ENCODE measurements around the gene SLC16A6. TPM values are rescaled to one million over a fixed set of nuclear protein-coding genes. Genes with fewer than 3 reads are reported as not detected.
"Not testable (repeated sequence)": the region's sequence is repeated elsewhere in the genome, so short reads cannot be mapped to it uniquely, and the experiment has no call there.

The SLC16A6 gene
- total RNA-seq, 1 experiment from 2014 or later = 707 TPM

GRCh38 chr17:68263101-68263681 lies 27.7 kb downstream of the SLC16A6 start:
- peak; percentile 79 for DNase-seq (ENCODE audit: low read depth, low spot score)
- in situ Hi-C loops (cut with HindIII; ENCODE audit: low pct_unique_long_range_greater_than_20kb, low sequenced_read_pairs) = not testable (repeated sequence)

GRCh38 chr17:68262467-68262866 lies 28.5 kb downstream of the SLC16A6 start:
- DNase-seq (ENCODE audit: low read depth, low spot score); in situ Hi-C loops (cut with HindIII; ENCODE audit: low pct_unique_long_range_greater_than_20kb, low sequenced_read_pairs): not testable (repeated sequence)

GRCh38 chr17:68260051-68260762 lies 30.7 kb downstream of the SLC16A6 start:
- DNase-seq (ENCODE audit: low read depth, low spot score) = no peak
- in situ Hi-C loops (cut with HindIII; ENCODE audit: low pct_unique_long_range_greater_than_20kb, low sequenced_read_pairs) = no loop called here

GRCh38 chr17:68259648-68259951 lies 31.3 kb downstream of the SLC16A6 start:
- DNase-seq (ENCODE audit: low read depth, low spot score); in situ Hi-C loops (cut with HindIII; ENCODE audit: low pct_unique_long_range_greater_than_20kb, low sequenced_read_pairs): not testable (repeated sequence)

GRCh38 chr17:68258890-68259647 lies 31.9 kb downstream of the SLC16A6 start:
- DNase-seq (ENCODE audit: low read depth, low spot score); in situ Hi-C loops (cut with HindIII; ENCODE audit: low pct_unique_long_range_greater_than_20kb, low sequenced_read_pairs): not testable (repeated sequence)

GRCh38 chr17:68257934-68258333 lies 33.0 kb downstream of the SLC16A6 start:
- no peak for DNase-seq (ENCODE audit: low read depth, low spot score)
- in situ Hi-C loops (cut with HindIII; ENCODE audit: low pct_unique_long_range_greater_than_20kb, low sequenced_read_pairs) = no loop called here

GRCh38 chr17:68256701-68257100 lies 34.2 kb downstream of the SLC16A6 start:
- DNase-seq (ENCODE audit: low read depth, low spot score); in situ Hi-C loops (cut with HindIII; ENCODE audit: low pct_unique_long_range_greater_than_20kb, low sequenced_read_pairs): not testable (repeated sequence)

GRCh38 chr17:68255731-68256538 lies 35.0 kb downstream of the SLC16A6 start:
- no peak for DNase-seq (ENCODE audit: low read depth, low spot score)
- in situ Hi-C loops (cut with HindIII; ENCODE audit: low pct_unique_long_range_greater_than_20kb, low sequenced_read_pairs) = no loop called here

GRCh38 chr17:68255151-68255550 lies 35.8 kb downstream of the SLC16A6 start:
- DNase-seq (ENCODE audit: low read depth, low spot score) = no peak
- in situ Hi-C loops (cut with HindIII; ENCODE audit: low pct_unique_long_range_greater_than_20kb, low sequenced_read_pairs) = no loop called here

- DNase-seq (ENCODE audit: low read depth, low spot score); in situ Hi-C loops (cut with HindIII; ENCODE audit: low pct_unique_long_range_greater_than_20kb, low sequenced_read_pairs): not testable (repeated sequence)
Observed at GRCh38 chr17:68253426-68253825, 37.5 kb downstream of the SLC16A6 start.

- in situ Hi-C loops (cut with HindIII; ENCODE audit: low pct_unique_long_range_greater_than_20kb, low sequenced_read_pairs) = no loop called here
Observed at GRCh38 chr17:68249354-68249765, 41.6 kb downstream of the SLC16A6 start.

GRCh38 chr17:68248891-68249290 lies 42.0 kb downstream of the SLC16A6 start:
- no peak for DNase-seq (ENCODE audit: low read depth, low spot score)
- in situ Hi-C loops (cut with HindIII; ENCODE audit: low pct_unique_long_range_greater_than_20kb, low sequenced_read_pairs) = no loop called here

More at GRCh38 chr17:68249354-68249765, 41.6 kb downstream of the SLC16A6 start:
- DNase-seq (ENCODE audit: low read depth, low spot score) = no peak

GRCh38 chr17:68248199-68248825 lies 42.6 kb downstream of the SLC16A6 start:
- DNase-seq (ENCODE audit: low read depth, low spot score) = no peak
- in situ Hi-C loops (cut with HindIII; ENCODE audit: low pct_unique_long_range_greater_than_20kb, low sequenced_read_pairs) = no loop called here

GRCh38 chr17:68247445-68248198 lies 43.3 kb downstream of the SLC16A6 start, which contains the start of gene AMZ2:
TSS of gene AMZ2 (plus strand) at chr17:68248043. CDS start at chr17:68250188, 2,145 bp downstream.
- in situ Hi-C loops (cut with HindIII; ENCODE audit: low pct_unique_long_range_greater_than_20kb, low sequenced_read_pairs) = no loop called here

GRCh38 chr17:68246271-68247028 lies 44.5 kb downstream of the SLC16A6 start:
- in situ Hi-C loops (cut with HindIII; ENCODE audit: low pct_unique_long_range_greater_than_20kb, low sequenced_read_pairs) = no loop called here

More at GRCh38 chr17:68247445-68248198, 43.3 kb downstream of the SLC16A6 start, which contains the start of gene AMZ2:
- peak; percentile 97 for DNase-seq (ENCODE audit: low read depth, low spot score)

More at GRCh38 chr17:68246271-68247028, 44.5 kb downstream of the SLC16A6 start:
- no peak for DNase-seq (ENCODE audit: low read depth, low spot score)
